ENCODE results near the gene IGF2BP2.
"Not testable (repeated sequence)": the region's sequence is repeated elsewhere in the genome, so short reads cannot be mapped to it uniquely, and the experiment has no call there.

The IGF2BP2 gene

DNA sequence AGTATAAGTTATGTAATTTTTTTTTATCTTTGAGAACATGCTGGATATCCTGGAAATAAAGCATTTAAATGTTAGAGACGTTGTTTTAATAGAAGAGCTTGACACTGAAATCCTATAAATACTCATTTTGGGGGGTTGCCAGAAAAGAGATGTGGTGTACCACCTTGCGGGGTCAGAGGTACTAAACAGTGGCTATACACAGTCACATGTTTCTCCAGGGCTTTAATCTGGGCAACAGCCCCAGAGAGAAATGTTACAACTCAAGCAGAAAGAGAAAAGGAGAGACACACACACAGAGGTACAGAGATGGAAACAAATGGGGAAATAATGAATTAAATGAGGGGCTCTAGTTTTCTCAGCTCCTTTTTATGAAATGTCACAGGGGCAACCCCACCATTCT is 124.9 kb downstream of the IGF2BP2 start:
- H3K4me3 ChIP-seq (ENCODE audit: low read depth, low read length), result no peak overlapping the region
- H3K27me3 ChIP-seq (replicated peaks), result no peaks in the 10 kb centered on the region
- DNase-seq, result no peak
- in situ Hi-C loops (cut with HindIII; ENCODE audit: low pct_ligation_motif_present, low sequenced_read_pairs), result no loop called here
- no peaks in the 10 kb centered on the region for H3K36me3 ChIP-seq (replicated peaks)
- TF ChIP-seq, protein P1, sequence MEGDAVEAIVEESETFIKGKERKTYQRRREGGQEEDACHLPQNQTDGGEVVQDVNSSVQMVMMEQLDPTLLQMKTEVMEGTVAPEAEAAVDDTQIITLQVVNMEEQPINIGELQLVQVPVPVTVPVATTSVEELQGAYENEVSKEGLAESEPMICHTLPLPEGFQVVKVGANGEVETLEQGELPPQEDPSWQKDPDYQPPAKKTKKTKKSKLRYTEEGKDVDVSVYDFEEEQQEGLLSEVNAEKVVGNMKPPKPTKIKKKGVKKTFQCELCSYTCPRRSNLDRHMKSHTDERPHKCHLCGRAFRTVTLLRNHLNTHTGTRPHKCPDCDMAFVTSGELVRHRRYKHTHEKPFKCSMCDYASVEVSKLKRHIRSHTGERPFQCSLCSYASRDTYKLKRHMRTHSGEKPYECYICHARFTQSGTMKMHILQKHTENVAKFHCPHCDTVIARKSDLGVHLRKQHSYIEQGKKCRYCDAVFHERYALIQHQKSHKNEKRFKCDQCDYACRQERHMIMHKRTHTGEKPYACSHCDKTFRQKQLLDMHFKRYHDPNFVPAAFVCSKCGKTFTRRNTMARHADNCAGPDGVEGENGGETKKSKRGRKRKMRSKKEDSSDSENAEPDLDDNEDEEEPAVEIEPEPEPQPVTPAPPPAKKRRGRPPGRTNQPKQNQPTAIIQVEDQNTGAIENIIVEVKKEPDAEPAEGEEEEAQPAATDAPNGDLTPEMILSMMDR (IDR thresholded peaks at IDR 0.05; ENCODE audit: low read depth, low read length, missing control alignments), result no peak
- H3K27ac ChIP-seq, result no peak overlapping the region

DNA sequence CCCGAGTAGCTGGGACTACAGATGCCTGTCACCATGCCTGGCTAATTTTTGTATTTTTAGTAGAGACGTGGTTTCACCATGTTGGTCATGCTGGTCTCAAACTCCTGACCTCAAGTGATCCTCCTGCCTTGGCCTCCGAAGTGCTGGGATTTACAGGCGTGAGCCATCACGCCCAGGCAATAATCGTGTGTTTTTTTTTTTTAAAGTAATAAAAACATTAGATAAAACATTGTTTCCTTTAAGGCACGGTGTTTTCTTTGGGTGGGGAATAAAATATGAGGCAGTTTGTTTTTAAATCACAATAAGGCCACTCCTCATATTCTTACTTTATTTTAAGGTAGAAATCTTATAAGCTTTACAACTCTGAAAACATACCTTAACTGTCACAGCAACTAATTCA is 127.6 kb downstream of the IGF2BP2 start:
- H3K27me3 ChIP-seq (replicated peaks); DNase-seq; H3K27ac ChIP-seq; H3K4me3 ChIP-seq (ENCODE audit: low read depth, low read length); in situ Hi-C loops (cut with HindIII; ENCODE audit: low pct_ligation_motif_present, low sequenced_read_pairs); H3K36me3 ChIP-seq (replicated peaks): not testable (repeated sequence)

- H3K27ac ChIP-seq, result no peak overlapping the region
- H3K27me3 ChIP-seq (replicated peaks), result no peaks in the 10 kb centered on the region
- H3K4me3 ChIP-seq (ENCODE audit: low read depth, low read length), result no peak overlapping the region
- in situ Hi-C loops (cut with HindIII; ENCODE audit: low pct_ligation_motif_present, low sequenced_read_pairs), result no loop called here
- no peak for DNase-seq
- peaks cover 15% of the 10 kb centered on the region for H3K36me3 ChIP-seq (replicated peaks)
- TF ChIP-seq, protein P1 (IDR thresholded peaks at IDR 0.05; ENCODE audit: low read depth, low read length, missing control alignments), result no peak
Measured at GRCh38 chr3:185696039-185696438, 128.8 kb downstream of the IGF2BP2 start.

GRCh38 chr3:185693985-185694653 is 130.7 kb downstream of the IGF2BP2 start:
- no peak for DNase-seq
- peaks cover 17% of the 10 kb centered on the region for H3K36me3 ChIP-seq (replicated peaks)
- peak overlapping the region; percentile 53 for H3K27ac ChIP-seq
- in situ Hi-C loops (cut with HindIII; ENCODE audit: low pct_ligation_motif_present, low sequenced_read_pairs), result no loop called here
- TF ChIP-seq, protein P1 (IDR thresholded peaks at IDR 0.05; ENCODE audit: low read depth, low read length, missing control alignments), result no peak
- H3K4me3 ChIP-seq (ENCODE audit: low read depth, low read length), result no peak overlapping the region
- no peaks in the 10 kb centered on the region for H3K27me3 ChIP-seq (replicated peaks)

GRCh38 chr3:185691622-185692021 is 133.2 kb downstream of the IGF2BP2 start:
- TF ChIP-seq, protein P1 (IDR thresholded peaks at IDR 0.05; ENCODE audit: low read depth, low read length, missing control alignments), result no peak
- no peak overlapping the region for H3K4me3 ChIP-seq (ENCODE audit: low read depth, low read length)
- H3K27me3 ChIP-seq (replicated peaks), result no peaks in the 10 kb centered on the region
- no peak overlapping the region for H3K27ac ChIP-seq
- H3K36me3 ChIP-seq (replicated peaks), result peaks cover 22% of the 10 kb centered on the region
- DNase-seq, result no peak
- in situ Hi-C loops (cut with HindIII; ENCODE audit: low pct_ligation_motif_present, low sequenced_read_pairs), result no loop called here

DNA sequence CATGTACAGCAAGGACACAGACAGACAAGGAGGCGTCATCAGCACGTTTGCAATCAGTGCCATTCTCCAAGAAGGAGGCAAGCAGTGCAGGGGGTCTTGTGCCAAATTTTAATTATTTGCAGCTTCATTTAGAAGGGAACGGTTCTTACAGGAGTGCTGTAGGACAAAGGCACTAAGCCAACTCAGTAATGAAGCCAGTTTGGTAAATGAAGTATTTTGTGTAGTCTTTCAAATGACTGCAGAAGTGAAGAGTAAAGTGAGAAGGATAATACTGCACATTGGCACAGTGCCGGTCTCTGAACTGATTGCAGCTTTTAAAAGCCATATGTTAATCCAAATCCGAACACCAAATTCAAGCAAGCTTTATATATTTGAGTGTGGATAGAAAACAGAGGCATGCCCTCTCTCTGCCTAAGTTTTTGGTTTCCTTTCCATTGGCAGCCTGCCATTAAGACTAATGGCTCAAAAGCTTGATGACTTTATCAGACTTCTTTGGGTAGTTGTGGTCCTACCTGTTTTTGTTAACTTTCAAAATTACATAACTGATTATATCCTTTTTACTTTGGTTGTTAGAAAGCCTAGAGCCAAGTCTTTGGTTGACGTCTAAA is 137.5 kb downstream of the IGF2BP2 start:
- no peak overlapping the region for H3K4me3 ChIP-seq (ENCODE audit: low read depth, low read length)
- peaks cover 52% of the 10 kb centered on the region for H3K36me3 ChIP-seq (replicated peaks)
- in situ Hi-C loops (cut with HindIII; ENCODE audit: low pct_ligation_motif_present, low sequenced_read_pairs), result no loop called here
- H3K27me3 ChIP-seq (replicated peaks), result no peaks in the 10 kb centered on the region
- no peak overlapping the region for H3K27ac ChIP-seq
- DNase-seq, result no peak
- TF ChIP-seq, protein P1 (IDR thresholded peaks at IDR 0.05; ENCODE audit: low read depth, low read length, missing control alignments), result no peak

All from brain microvascular endothelial cell (primary cell).